Vagina (tissue), 2 donors: ENCODE data around the gene GLE1. TPM values are rescaled to one million over a fixed set of nuclear protein-coding genes. Genes with fewer than 3 reads are reported as not detected.

Experiments
- DNase-seq, 2 donors: peaks; one replicate each; pipeline ENCODE4 v3.0.0-alpha.2; 2017; ENCODE audit errors: extremely low spot score in 2 of 2
- H3K27ac ChIP-seq: fragments of 200-600 bp; sonication (generic); one replicate; pipeline ENCODE4 v1.5.1; 2019
- H3K27me3 ChIP-seq: fragments of 200-600 bp; sonication (generic); one replicate; pipeline ENCODE4 v1.5.1; 2019
- H3K36me3 ChIP-seq, 2 donors: fragments of 200-600 bp; sonication (generic); one replicate each; pipeline ENCODE4 v1.5.1; 2017 to 2019
- H3K4me1 ChIP-seq: fragments of 200-600 bp; sonication (generic); one replicate; pipeline ENCODE4 v1.5.1; 2019
- H3K4me3 ChIP-seq, 2 donors: fragments of 200-600 bp; sonication (generic); 1 replicate in 1 of 2; 2 replicates in 1 of 2; pipeline ENCODE4 v1.5.1; 2016 to 2019
- H3K9me3 ChIP-seq: fragments of 200-600 bp; sonication (generic); one replicate; pipeline ENCODE4 v1.5.1; 2019
- POLR2A ChIP-seq, 2 donors: fragments of 450-650 bp; IDR thresholded peaks; one replicate each; pipeline ENCODE4 v1.6.1; 2017; ENCODE audit warnings: antibody characterized with exemption in 2 of 2, mild to moderate bottlenecking in 2 of 2, moderate library complexity in 2 of 2
- POLR2AphosphoS5 ChIP-seq, 2 donors: sonication (generic); formaldehyde crosslinking; IDR thresholded peaks; one replicate each; pipeline ENCODE4 v1.9.0; 2017; ENCODE audit warnings: antibody characterized with exemption in 2 of 2, mild to moderate bottlenecking in 2 of 2, low read depth in 1 of 2; ENCODE audit not compliant: insufficient read depth in 1 of 2
- intact Hi-C: fragments of 100-400 bp; cut with DNase I; formaldehyde crosslinking; loops from one replicate; pipeline ENCODE4 v1.15.1; 2023
- total RNA-seq: library from RNA; depleted of rRNA; stranded (reverse); fragments of >200 nt; gene quantifications from one replicate; pipeline ENCODE4 v1.2.3, GENCODE V29; 2016
- TF ChIP-seq, protein P1 (sequence below), 3 experiments: fragments of 450-650 bp in 2 of 3; fragments of 200-600 bp in 1 of 3; sonication (generic) in 1 of 3; IDR thresholded peaks; one replicate each; pipeline ENCODE4 v1.5.1; 2017 to 2019; ENCODE audit warnings: antibody characterized with exemption in 3 of 3, mild to moderate bottlenecking in 2 of 3, moderate library complexity in 2 of 3

GLE1 gene
- total RNA-seq, 1 donor from 2014 or later: 20.9 TPM

DNA sequence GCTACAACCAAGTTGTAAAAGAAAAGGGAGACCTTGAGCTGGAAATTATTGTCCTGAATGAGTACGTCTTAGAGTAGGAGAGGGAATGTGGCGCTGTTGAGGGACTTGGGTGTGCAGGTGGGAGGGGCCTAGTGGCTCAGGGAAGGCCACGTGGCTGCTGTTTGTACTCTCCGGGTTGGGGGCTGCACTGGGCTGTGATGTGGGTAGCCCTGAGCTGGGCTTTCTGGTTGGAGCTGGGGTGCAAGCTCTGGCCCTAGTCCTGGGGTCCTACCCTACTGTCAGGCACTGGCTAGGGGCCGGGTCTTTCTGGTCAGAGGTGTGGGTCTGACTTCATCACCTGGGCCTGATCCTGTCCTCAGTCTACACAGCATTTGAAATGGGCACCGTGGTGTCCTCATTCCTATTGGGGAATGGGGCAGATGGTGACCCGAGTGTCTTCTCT is 19.1 kb upstream of the GLE1 start:
- H3K36me3 ChIP-seq: peaks cover 0 to 58% of the 10 kb centered on the region in 2 donors
- no peaks in the 10 kb centered on the region for H3K27me3 ChIP-seq
- TF ChIP-seq POLR2A (IDR thresholded peaks at IDR 0.05) (no peak), POLR2AphosphoS5 (IDR thresholded peaks at IDR 0.05; ENCODE audit: insufficient read depth in 1 of 2, low read depth in 1 of 2) (no peak)
- TF ChIP-seq, protein P1, sequence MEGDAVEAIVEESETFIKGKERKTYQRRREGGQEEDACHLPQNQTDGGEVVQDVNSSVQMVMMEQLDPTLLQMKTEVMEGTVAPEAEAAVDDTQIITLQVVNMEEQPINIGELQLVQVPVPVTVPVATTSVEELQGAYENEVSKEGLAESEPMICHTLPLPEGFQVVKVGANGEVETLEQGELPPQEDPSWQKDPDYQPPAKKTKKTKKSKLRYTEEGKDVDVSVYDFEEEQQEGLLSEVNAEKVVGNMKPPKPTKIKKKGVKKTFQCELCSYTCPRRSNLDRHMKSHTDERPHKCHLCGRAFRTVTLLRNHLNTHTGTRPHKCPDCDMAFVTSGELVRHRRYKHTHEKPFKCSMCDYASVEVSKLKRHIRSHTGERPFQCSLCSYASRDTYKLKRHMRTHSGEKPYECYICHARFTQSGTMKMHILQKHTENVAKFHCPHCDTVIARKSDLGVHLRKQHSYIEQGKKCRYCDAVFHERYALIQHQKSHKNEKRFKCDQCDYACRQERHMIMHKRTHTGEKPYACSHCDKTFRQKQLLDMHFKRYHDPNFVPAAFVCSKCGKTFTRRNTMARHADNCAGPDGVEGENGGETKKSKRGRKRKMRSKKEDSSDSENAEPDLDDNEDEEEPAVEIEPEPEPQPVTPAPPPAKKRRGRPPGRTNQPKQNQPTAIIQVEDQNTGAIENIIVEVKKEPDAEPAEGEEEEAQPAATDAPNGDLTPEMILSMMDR (IDR thresholded peaks at IDR 0.05): no peak
- no peak for DNase-seq
- H3K9me3 ChIP-seq: no peaks in the 10 kb centered on the region
- H3K4me3 ChIP-seq: no peak overlapping the region
- H3K27ac ChIP-seq: no peak overlapping the region
- H3K4me1 ChIP-seq: no peaks in the 10 kb centered on the region
- intact Hi-C loops: no loop called here

DNA sequence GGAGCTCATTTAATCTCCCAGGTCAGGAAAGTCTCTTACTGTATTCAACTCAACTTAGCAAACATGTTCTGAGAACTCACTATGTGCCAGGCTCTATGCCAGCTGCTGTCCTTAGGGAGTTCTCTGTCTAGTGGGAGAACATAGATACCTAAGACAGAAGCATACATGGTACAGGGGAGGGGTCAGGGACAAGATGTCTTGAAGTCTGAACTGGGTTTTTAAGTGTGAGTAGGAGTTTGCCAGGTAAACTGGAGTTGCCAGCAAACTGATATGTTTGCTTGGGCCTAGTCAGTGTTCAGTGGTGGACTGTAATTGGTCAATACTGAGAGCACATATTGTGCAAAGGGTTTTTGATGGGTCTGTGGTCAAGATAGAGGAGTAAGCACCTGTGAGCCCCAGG is 18.3 kb upstream of the GLE1 start:
- peaks cover 0 to 63% of the 10 kb centered on the region in 2 donors for H3K36me3 ChIP-seq

DNA sequence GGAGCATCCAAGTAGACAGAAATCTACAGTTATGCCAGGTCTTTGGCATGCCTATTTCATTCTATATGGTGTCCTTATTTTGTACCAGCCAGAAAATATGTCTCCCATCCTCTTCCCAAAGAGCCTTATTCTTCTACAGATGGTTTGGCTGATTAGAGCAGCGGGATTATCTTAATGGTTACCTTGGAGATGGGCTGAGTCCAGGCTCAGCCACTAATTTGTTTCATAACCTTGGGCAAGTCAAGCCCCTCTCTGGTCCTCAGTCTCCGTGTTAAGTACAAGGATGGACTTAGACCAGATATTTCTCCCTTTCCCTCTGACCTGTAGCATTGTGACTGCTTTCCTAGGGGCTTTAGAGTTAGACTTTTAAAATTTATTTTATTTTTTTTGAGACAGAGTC is 11.1 kb upstream of the GLE1 start:
- H3K27me3 ChIP-seq: no peaks in the 10 kb centered on the region
- H3K9me3 ChIP-seq: no peaks in the 10 kb centered on the region
- TF ChIP-seq POLR2A (IDR thresholded peaks at IDR 0.05) (no peak), POLR2AphosphoS5 (IDR thresholded peaks at IDR 0.05; ENCODE audit: insufficient read depth in 1 of 2, low read depth in 1 of 2) (no peak)
- TF ChIP-seq, protein P1 (IDR thresholded peaks at IDR 0.05): no peak
- intact Hi-C loops: loop anchor here (10.0 kb wide), 1 partner anchor 59 kb away; no protein-coding TSS in a partner anchor
- H3K27ac ChIP-seq: no peak overlapping the region
- H3K36me3 ChIP-seq: peaks cover 0 to 39% of the 10 kb centered on the region in 2 donors
- peaks cover 8% of the 10 kb centered on the region for H3K4me1 ChIP-seq
- DNase-seq: no peak
- no peak overlapping the region for H3K4me3 ChIP-seq

More for the DNA sequence above, 18.3 kb upstream of the GLE1 start:
- H3K27me3 ChIP-seq: no peaks in the 10 kb centered on the region
- TF ChIP-seq POLR2AphosphoS5 (IDR thresholded peaks at IDR 0.05; ENCODE audit: insufficient read depth in 1 of 2, low read depth in 1 of 2): no peak
- no peak for TF ChIP-seq POLR2A (IDR thresholded peaks at IDR 0.05)
- TF ChIP-seq, protein P1 (IDR thresholded peaks at IDR 0.05): no peak
- no peaks in the 10 kb centered on the region for H3K9me3 ChIP-seq
- no peak overlapping the region for H3K4me3 ChIP-seq
- no peaks in the 10 kb centered on the region for H3K4me1 ChIP-seq
- intact Hi-C loops: no loop called here
- H3K27ac ChIP-seq: no peak overlapping the region
- no peak for DNase-seq

DNA sequence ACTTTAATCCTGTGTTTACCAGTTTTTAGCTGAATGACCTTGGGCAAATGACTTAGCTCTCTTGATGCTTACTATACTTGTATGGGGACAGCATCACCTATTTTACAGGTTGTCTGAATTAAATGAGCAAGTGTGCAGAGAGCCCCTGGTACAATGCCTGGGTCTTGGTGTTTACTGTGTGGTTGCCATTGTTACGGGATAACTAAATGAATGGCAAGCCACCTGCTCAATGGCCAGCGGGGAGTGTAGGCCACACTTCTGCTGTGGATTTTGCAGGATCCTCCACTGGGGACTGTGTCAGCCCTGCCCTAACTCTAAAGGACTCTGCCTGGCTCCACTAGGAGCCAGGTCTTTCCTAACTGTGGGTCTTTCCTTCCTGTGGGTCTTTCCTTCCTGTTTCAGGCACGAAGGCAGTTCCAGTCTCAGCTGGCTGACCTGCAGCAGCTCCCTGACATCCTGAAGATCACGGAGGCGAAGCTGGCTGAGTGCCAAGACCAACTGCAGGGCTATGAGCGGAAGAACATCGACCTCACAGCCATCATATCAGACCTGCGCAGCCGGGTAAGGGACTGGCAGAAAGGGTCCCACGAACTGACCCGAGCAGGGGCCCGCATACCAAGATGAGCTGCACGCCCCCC is 10.3 kb upstream of the GLE1 start:
- Histone ChIP-seq H3K4me3 (no peak overlapping the region), H3K36me3 (peaks cover 0 to 46% of the 10 kb centered on the region in 2 donors), H3K27ac (no peak overlapping the region), H3K27me3 (no peaks in the 10 kb centered on the region), H3K9me3 (no peaks in the 10 kb centered on the region), H3K4me1 (peaks cover 8% of the 10 kb centered on the region)
- no peak for TF ChIP-seq POLR2A (IDR thresholded peaks at IDR 0.05)
- peak; percentile 24 to 45 for TF ChIP-seq POLR2AphosphoS5 (IDR thresholded peaks at IDR 0.05; ENCODE audit: insufficient read depth in 1 of 2, low read depth in 1 of 2)
- intact Hi-C loops: loop anchor here (10.0 kb wide), 1 partner anchor 59 kb away; no protein-coding TSS in a partner anchor
- DNase-seq: no peak

DNA sequence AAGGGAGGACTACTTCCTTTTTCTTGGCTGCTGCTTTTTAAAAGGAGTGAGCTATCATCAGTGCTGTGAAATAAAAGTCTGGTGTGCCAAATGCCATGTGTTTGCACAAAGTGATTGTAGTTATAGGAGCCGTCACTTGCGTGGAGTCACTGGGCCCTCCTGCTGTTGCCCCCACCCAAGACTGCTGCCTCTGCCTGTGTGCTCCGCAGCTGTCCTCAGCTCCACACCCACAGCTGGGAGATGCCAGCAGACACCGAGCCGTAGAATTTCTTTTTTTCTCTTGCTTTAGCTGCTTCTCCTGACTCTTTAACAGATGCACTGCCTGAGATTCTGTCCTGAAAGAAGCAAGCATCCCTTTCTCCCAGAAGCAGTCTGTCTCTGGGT is 9.8 kb upstream of the GLE1 start:
- TF ChIP-seq, protein P1 (IDR thresholded peaks at IDR 0.05): no peak
- no peak for TF ChIP-seq POLR2AphosphoS5 (IDR thresholded peaks at IDR 0.05; ENCODE audit: insufficient read depth in 1 of 2, low read depth in 1 of 2)
- TF ChIP-seq POLR2A (IDR thresholded peaks at IDR 0.05): no peak
- Histone ChIP-seq H3K36me3 (peaks cover 0 to 49% of the 10 kb centered on the region in 2 donors), H3K4me3 (no peak overlapping the region), H3K27ac (no peak overlapping the region), H3K9me3 (no peaks in the 10 kb centered on the region), H3K27me3 (no peaks in the 10 kb centered on the region), H3K4me1 (peaks cover 8% of the 10 kb centered on the region)
- no peak for DNase-seq
- intact Hi-C loops: loop anchor here (10.0 kb wide), 1 partner anchor 60 kb away; no protein-coding TSS in a partner anchor
